ENCODE data around the gene NT5M. TPM values are rescaled to one million over a fixed set of nuclear protein-coding genes. Genes with fewer than 3 reads are reported as not detected.

NT5M gene
- total and polyA plus RNA-seq, 9 of the 15 experiments (the other 6 are each of a cell fraction or from before 2014, with no cell fraction given): 0.24 to 10.1 (median 3.4) TPM

DNA sequence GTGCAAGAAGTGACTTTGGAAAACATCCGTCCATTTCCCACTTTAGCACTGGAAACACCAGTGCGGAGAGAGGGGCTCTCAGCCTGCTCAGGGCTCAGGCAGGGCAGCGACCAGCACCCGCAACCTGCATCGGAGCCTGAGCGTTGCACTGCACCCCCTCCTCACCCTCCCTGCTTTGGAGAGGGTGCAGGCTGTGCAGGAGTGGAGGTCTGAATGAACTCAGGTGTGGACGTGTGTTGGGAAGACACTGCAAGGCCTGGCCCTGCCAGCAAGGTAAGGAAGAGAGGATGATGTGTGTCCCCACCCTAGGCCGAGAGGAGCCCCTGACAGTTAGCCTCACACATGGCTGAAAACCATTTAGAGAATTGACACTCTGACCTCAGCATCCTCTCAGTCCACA lies 81.8 kb downstream of the NT5M start:
- Histone ChIP-seq H3K79me2 (ENCODE audit: control insufficient read depth, insufficient read depth, low read length) (no peaks in the 10 kb centered on the region), H3K4me2 (ENCODE audit: insufficient read depth, low read length) (no peak overlapping the region), H4K20me1 (replicated peaks; ENCODE audit: control insufficient read depth, insufficient read depth, low read length) (no peaks in the 10 kb centered on the region), H3K4me3 (no peak overlapping the region), H3K27ac (ENCODE audit: extremely low read depth, low read depth, low read length) (no peak overlapping the region), H3K27me3 (ENCODE audit: control insufficient read depth in 2 of 2, insufficient read depth in 2 of 2, low read length in 2 of 2) (peaks cover 5 to 56% of the 10 kb centered on the region in 2 experiments), H3K9me1 (ENCODE audit: control insufficient read depth, insufficient read depth, low read length) (no peaks in the 10 kb centered on the region), H3K9ac (ENCODE audit: insufficient read depth in 1 of 2, low read depth in 2 of 2, low read length in 2 of 2) (no peak overlapping the region), H3K9me3 (replicated peaks; ENCODE audit: control insufficient read depth, insufficient read depth, low read depth, low read length) (no peaks in the 10 kb centered on the region), H2AFZ (ENCODE audit: low read depth, low read length) (no peak overlapping the region), H3K4me1 (replicated peaks in 1 of 2; ENCODE audit: control insufficient read depth in 2 of 2, insufficient read depth in 2 of 2, low read length in 2 of 2) (peaks cover 0 to 7% of the 10 kb centered on the region in 2 experiments; a peak in 2 of 5 replicates), H3K36me3 (ENCODE audit: control insufficient read depth, insufficient read depth, low read length) (no peaks in the 10 kb centered on the region)
- ATAC-seq (no peak), FAIRE-seq (no peak), DNase-seq (ENCODE audit: extremely low read depth in 1 of 4, low spot score in 3 of 4) (no peak)
- ChIA-PET POLR2A (no interaction called here), CTCF (ENCODE audit: low intra/inter-chr PET ratio) (no interaction called here)
- intact Hi-C loops (cut with micrococcal nuclease): no loop called here
- 8% methylated on average over 6 of the region's 8 CpGs for WGBS (ENCODE audit: insufficient coverage, low coverage, missing lambda C conversion rate)
- TF ChIP-seq PURB (CRISPR knock-in tag; IDR thresholded peaks at IDR 0.05; ENCODE audit: low read depth) (no peak), ZBTB1 (CRISPR knock-in tag; IDR thresholded peaks at IDR 0.05; ENCODE audit: borderline replicate concordance, low read depth) (no peak), MCM3 (IDR thresholded peaks at IDR 0.05) (no peak), HDAC8 (tag; IDR thresholded peaks at IDR 0.05) (no peak), RCOR1 (IDR thresholded peaks at IDR 0.05; ENCODE audit: borderline replicate concordance in 1 of 2, low read depth in 2 of 2, low read length in 2 of 2) (no peak), NR2F6 (CRISPR knock-in tag; IDR thresholded peaks at IDR 0.05) (no peak), ARID2 (IDR thresholded peaks at IDR 0.05) (no peak), PTTG1 (tag; IDR thresholded peaks at IDR 0.05; ENCODE audit: low read depth) (no peak), TEAD1 (CRISPR knock-in tag; IDR thresholded peaks at IDR 0.05) (no peak), MYBL2 (IDR thresholded peaks at IDR 0.05; ENCODE audit: low read depth) (no peak), MYBL2 (CRISPR knock-in tag; IDR thresholded peaks at IDR 0.05; ENCODE audit: borderline replicate concordance) (no peak), CEBPG (CRISPR knock-in tag; IDR thresholded peaks at IDR 0.05) (no peak), CEBPG (tag; conservative IDR thresholded peaks at IDR 0.05 in 1 of 2, IDR thresholded peaks at IDR 0.05 in 1 of 2) (no peak), SRSF3 (IDR thresholded peaks at IDR 0.05; ENCODE audit: insufficient read depth, low read length) (no peak), NR1H2 (CRISPR knock-in tag; IDR thresholded peaks at IDR 0.05) (no peak)
- no TSS peak for BruUV-seq (replicated peaks)
- in situ Hi-C loops (cut with MboI): no loop called here

Data from K562 (cell line).